GM21529 (cell line): ENCODE measurements around the gene ZBTB9.

ENCODE experiments used
- ATAC-seq: cut with Tn5 transposase; IDR thresholded peaks from one replicate; pipeline ENCODE4 v1.9.1; 2021; ENCODE audit not compliant: unreplicated experiment

The ZBTB9 gene

GRCh38 chr6:33454009-33454946 lies at the start of gene ZBTB9:
TSS of gene ZBTB9 (plus strand) at chr6:33454576. CDS start at chr6:33455101, 525 bp downstream.
- peak; percentile 98 for ATAC-seq

- ATAC-seq: no peak
Measured at GRCh38 chr6:33404884-33405283, 49.5 kb upstream of the ZBTB9 start.

GRCh38 chr6:33405386-33405940 lies 48.9 kb upstream of the ZBTB9 start:
- ATAC-seq: no peak

- no peak for ATAC-seq
Measured at GRCh38 chr6:33406126-33406525, 48.2 kb upstream of the ZBTB9 start.

- ATAC-seq: no peak
Measured at GRCh38 chr6:33407132-33407718, 47.2 kb upstream of the ZBTB9 start.

- ATAC-seq: peak; percentile 82
Measured at GRCh38 chr6:33410050-33410710, 44.2 kb upstream of the ZBTB9 start.

GRCh38 chr6:33410711-33411631 lies 43.4 kb upstream of the ZBTB9 start, which contains the start of gene PHF1:
TSS of gene PHF1 (plus strand) at chr6:33411014. CDS start at chr6:33412264, 1,250 bp downstream.
- peak; percentile 28 for ATAC-seq

GRCh38 chr6:33411632-33412005 lies 42.8 kb upstream of the ZBTB9 start:
- no peak for ATAC-seq

GRCh38 chr6:33412140-33413009 lies 42.0 kb upstream of the ZBTB9 start:
- ATAC-seq: no peak

GRCh38 chr6:33413241-33414120 lies 40.9 kb upstream of the ZBTB9 start:
- no peak for ATAC-seq

- no peak for ATAC-seq
Measured at GRCh38 chr6:33414592-33415271, 39.6 kb upstream of the ZBTB9 start.

GRCh38 chr6:33415831-33416230 lies 38.5 kb upstream of the ZBTB9 start:
- no peak for ATAC-seq

GRCh38 chr6:33416386-33417127 lies 37.8 kb upstream of the ZBTB9 start:
- no peak for ATAC-seq

GRCh38 chr6:33417128-33417902 lies 37.1 kb upstream of the ZBTB9 start:
- ATAC-seq: no peak

GRCh38 chr6:33417903-33418689 lies 36.3 kb upstream of the ZBTB9 start, which contains the start of gene CUTA:
TSS of gene CUTA (minus strand) at chr6:33418107. CDS start at chr6:33418000, 107 bp downstream.
- ATAC-seq: peak; percentile 77
